ENCODE measurements around the gene RYR3.

Gene RYR3

DNA sequence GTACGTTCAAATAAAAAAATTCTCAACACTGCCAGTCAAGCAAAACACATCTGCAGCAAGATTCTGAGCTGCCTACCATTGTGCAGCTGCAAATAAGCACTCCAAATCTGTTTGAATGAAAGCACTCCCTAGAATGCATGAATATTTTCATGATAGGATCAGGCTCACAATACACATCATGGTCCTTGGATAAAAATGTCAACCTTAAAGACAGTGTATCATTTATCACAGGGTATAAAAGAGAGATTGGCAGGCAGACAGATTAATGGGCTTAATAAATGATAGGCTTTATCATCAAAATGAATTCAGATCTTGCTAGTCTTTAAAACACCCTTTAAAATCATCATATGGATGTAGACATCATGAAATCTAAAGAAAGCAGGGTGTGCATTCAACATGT, 9.2 kb downstream of the RYR3 start:
- no peak for DNase-seq (ENCODE audit: low read depth)

DNA sequence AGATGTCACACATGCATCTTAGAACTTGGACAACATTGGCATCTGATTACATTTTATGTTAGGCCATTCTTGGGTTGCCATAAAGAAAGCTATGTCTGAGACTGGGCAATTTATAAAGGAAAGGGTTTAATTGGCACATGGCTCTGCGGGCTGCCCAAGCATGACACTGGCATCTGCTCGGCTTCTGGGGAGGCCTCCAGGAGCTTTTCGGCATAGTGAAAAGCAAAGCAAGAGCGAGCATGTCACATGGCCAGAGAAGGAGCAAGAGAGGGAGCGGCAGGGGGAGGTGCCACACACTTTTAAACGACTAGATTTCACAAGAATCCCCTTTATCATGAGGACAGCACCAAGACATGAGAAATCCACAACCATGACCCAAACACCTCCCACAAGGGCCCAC, 11.3 kb downstream of the RYR3 start:
- no peak for DNase-seq (ENCODE audit: low read depth)

DNA sequence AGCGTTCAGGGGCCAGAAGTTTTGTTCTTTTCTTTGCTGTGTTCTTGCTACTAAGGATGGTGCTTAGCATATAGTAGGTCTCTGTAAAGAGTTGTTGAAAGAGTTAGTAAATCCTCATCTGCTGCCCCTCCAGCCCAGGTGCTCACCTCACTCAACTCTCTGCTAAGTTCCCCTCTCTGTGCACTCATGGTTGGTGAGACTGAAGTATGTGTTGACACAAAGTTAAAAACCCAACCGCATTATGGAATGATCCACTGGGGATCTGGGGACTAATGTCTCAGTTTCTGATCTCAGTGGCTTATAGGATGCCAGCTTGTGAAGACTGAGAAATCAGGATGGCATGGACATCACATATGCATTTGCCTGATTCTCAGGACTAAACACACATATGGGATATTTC, 13.8 kb downstream of the RYR3 start:
- DNase-seq (ENCODE audit: low read depth) = no peak

DNA sequence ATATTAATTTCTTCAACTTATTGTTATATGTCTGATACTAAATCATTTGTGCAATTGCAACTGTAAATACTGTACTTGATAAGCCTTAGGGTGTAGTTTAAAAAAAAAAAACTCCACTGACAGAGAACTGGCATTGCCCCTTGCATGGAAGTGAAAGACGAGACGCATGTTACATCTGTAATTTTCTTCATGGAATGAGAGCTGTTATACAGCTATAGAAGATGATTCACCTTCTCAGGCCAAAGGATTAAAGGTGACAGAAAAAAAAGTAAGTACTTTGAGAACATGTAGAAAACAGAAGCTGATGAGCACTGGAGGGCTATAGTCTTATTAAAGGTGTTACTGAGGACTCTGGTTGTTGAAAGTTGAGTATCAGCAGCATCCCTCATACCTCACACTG, 16.1 kb downstream of the RYR3 start:
- DNase-seq (ENCODE audit: low read depth) = no peak

DNA sequence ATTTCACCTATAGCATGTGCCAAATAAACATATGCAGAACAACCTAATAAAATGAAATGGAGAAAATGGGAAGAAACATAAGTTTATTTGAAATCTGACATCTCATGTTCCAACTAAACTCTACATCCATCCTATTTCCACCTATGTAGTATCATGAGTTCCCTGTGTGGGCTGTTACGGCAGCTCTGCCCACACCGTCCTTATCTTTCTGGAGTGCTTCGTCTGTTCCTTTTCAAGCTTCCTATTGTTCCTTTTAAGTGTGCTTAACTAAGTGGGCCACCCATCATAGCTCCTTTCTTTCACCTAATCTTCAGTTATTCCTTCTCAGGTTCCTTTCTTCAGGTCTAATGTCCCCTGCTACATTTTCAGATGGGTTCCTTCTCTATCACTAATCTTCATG, 17.3 kb downstream of the RYR3 start:
- no peak for DNase-seq (ENCODE audit: low read depth)

DNA sequence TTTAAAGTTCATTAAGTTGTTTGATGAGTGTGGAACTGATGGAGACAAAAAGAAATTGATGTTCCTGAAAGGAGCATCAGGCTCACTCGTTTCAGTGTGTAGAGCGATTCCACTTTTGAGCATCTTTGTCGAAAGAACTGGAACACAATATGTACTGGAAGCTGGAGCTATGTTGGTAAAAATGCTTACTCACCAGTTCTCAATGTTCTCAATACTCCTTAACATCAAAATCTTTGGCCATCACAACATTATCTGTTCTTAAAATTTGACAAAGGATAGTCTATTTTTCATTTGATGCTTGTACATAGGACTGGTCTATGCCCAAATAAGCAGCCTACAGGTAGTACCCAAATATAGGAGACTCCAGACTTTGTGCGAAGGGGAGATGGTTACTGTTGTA, 18.7 kb downstream of the RYR3 start:
- DNase-seq (ENCODE audit: low read depth) = no peak

DNA sequence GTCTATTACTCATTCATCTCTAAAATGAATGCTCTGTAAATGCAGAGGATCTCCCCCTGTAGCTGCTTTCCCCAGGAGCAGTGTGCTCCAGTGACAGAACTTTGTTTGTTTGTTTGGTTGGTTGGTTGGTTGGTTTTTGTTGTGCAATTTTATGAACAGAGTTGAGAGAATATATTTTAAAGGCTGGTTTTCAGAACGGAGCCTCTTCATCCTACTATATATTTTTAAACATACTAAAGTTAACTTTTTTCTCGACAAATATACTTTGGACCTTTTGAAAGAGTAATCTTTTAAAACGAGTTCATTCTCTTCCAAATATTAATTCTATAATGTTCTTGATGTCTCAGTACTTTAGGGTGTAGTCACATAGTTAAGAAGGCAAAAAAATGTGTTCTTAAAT, 20.2 kb downstream of the RYR3 start:
- DNase-seq (ENCODE audit: low read depth) = no peak

DNA sequence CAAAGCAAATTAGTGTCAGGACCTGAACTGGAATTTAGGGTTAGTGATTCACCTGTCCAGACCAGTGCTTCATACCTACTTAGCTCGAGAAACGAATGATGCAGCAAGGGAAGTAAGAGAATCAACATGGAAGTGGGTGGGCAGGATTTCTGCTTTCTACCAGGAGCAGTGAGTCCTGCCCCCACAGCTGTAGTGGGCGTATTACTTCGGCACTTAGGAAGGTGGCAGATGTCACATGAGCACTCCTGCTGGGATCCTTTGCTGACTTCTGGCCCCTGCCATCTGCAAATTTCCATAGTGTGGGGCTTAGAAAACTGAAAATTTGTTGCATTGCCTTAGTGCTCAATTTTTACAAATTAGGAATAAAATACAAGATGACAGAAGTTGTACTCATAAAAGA, 31.2 kb downstream of the RYR3 start:
- DNase-seq (ENCODE audit: low read depth) = no peak

DNA sequence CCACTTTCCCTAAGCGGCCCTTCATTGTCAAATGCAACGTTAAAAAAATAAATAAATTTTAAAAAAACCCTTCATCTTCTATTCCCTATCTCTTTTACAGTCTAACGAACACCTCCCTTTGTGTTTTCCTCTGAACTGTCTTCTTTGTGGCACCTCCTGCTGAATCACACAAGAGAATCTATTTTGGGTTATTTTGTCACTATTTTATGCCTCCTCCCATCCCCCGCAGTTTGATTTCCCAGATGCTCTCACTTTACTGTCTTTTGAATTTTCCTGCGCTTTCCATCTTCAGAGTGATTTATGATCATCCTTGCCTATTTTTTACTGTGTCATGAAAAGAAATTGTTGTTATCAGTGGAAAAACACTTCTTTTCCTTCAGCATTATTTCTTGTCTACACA, 32.5 kb downstream of the RYR3 start:
- DNase-seq (ENCODE audit: low read depth) = no peak

DNA sequence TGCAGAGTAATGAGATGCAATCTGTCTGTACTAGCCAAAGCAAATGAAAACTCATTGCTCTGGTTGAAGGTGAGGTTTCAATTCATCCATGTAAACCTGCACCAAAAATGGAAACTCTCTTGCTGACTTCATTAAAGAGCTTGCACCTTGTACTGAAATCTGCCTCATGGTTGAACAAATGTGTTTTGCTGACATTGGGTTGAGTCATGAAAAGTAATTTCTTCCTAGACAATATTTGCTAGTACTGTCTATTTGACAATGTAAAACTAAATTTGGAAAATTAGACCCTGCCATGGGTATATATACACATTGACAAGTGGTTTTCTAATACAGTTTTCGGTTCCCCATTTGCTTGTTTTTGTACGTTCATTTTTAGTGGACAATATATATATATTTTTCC, 33.3 kb downstream of the RYR3 start:
- DNase-seq (ENCODE audit: low read depth) = no peak

DNA sequence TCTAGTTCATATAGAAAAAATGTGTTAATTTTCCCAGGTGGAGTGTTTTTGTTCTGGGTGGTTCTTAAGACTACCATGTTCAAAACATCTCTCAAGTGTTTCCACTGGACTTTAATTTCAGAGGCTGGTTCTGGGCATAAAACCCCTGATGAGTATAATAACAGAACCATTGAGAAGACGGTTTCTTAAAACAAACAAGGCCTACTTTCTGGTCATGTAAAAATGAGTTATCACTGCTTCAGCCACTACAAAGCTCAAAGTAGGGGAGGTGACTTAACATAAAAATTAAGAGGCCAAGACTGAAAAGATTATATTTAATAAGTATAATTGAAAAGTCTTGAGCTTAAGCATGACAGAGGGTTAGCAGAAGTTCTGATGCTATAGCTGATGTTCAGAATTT, 33.8 kb downstream of the RYR3 start:
- DNase-seq (ENCODE audit: low read depth) = no peak

DNA sequence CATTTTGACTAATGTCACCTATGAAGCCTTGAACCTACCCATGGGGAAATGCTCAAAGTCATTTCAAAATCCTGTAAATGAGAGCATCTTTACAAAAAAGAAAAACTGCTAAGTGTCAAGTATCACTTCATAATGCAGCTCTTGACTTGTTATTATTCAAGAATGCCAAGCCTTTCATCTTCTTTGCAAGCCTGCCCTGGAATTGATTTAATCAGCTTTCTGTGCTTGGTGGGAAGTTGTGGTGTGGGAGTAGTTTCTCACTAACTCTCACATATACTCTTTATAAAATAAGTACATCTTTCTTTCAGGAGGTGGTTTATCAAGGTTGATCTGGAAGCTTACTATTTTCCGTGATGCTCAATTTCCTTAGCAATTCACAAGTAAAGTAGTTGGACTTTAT, 43.6 kb downstream of the RYR3 start:
- DNase-seq (ENCODE audit: low read depth) = no peak

DNA sequence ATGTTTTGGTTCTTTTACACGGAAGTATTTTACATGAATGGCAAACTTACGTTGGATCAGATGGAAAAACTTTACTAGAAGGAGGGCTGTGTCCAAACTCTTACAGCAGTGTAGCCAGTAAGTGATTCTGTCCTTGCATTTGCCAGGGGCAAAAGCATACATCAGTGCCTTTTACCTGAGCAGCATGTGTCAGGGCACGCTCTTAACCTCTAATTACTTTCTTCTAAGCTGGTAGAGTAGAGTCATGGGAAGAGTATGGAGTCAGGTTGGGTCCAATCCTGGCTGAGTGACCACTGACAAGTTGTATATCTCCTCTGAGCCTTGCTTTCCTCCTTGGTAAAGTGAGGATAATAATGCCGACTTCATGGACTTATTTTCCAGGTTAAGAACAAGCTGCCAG, 47.1 kb downstream of the RYR3 start:
- no peak for DNase-seq (ENCODE audit: low read depth)

DNA sequence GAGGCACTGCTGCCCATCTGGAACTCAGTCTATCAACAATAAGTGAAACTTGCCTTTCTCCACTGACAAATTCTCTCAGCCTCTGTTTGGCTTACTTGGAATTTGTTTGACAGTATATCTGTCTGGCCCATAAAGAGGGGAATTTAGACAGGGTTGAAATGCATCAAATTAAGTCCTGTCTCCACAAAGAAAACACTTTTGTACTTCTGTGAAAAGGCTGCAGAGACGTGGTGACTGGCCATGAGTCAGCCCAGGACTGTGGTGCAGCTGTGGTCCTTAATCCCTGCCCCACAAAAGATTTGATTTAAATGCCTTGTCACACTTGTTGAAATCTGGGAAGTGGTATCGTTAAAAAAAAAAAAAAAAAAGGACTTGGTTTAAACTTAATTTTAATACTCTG, 47.5 kb downstream of the RYR3 start:
- no peak for DNase-seq (ENCODE audit: low read depth)

DNA sequence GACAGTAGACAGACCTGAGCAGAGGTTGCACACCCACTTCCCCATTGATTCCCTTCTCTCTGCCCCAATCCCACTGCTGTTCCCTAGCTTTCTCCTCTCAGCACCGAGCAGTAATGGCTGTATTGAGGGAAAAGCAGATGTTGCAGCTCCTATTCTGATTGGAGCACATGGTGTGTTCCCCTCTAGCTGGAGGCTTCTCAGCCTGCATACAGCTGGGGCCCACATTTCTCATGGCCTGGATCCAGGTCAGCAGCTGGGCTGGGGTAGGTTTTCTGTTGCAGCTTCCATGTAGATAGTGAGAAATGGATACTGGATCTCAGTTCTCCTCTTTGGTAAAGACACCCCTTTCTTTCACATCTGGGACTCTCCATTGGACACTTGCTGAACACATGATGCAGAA, 50.1 kb downstream of the RYR3 start:
- no peak for DNase-seq (ENCODE audit: low read depth)

DNA sequence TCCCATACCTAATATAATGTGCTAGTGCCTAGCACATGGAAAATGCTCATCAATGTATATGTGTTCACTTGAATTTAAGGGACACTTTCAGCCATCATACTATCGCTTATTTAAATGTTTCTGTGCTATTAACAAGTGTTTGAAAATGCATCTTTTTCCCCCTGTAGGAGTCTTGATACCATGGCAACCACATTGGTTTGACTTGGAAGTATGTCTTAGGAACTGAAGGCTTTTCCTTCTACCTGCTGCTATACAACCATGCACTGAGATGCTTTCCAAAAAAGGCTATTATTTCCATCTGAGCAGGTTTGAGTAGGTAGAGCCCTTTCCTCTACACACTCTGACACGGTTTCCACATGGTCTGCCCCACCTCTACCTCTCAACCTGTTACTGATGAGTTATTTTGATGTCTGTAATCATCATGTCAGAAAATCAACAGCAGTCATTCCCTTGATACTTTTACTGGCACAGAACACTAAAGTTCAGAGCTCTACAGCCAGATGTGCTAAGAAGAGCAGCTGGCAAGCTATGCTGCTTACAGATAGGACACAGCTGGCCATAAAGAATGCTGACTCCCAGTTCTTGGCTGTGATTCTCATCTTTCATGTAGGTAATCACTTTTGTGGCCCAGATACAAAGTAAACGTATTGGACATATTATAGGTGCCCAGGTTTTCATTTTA, 59.3 kb downstream of the RYR3 start:
- DNase-seq (ENCODE audit: low read depth) = no peak

DNA sequence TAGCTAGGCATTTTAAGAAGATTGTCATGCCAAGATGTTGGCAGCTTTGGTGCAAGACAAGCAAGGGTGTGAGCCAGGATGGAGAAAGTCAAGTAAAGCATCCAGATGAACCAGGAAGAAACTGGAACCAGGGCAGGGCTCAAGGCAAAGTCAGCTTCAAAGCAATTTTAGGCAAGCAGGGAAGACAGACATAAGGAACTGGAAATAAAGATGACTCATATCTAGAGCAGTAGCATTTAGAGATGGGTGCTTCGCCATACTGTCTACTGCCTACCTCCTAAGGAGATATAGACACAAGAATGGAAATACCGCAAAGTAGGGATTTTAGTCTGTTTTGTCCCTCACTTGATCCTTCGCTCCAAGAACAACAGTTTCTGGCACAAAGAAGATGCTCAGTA, 59.9 kb downstream of the RYR3 start:
- no peak for DNase-seq (ENCODE audit: low read depth)

DNA sequence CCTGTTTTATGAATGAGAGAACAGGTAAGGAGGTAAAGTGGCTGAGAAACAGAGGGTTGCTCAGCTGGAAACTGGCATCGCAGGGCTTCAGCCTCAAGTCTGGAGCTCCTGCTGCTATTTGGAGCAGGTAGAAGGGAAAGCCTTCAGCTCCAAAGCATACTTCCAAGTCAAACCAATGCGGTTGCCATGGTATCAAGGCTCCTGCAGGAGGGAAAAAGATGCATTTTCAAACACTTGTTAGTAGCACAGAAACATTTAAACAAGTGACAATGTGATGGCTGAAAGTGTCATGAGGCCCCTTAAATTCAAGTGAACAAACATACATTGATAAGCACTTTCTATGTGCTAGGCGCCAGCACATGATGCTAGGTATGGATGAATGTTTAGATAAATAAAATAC, 60.4 kb downstream of the RYR3 start:
- DNase-seq (ENCODE audit: low read depth) = no peak

DNA sequence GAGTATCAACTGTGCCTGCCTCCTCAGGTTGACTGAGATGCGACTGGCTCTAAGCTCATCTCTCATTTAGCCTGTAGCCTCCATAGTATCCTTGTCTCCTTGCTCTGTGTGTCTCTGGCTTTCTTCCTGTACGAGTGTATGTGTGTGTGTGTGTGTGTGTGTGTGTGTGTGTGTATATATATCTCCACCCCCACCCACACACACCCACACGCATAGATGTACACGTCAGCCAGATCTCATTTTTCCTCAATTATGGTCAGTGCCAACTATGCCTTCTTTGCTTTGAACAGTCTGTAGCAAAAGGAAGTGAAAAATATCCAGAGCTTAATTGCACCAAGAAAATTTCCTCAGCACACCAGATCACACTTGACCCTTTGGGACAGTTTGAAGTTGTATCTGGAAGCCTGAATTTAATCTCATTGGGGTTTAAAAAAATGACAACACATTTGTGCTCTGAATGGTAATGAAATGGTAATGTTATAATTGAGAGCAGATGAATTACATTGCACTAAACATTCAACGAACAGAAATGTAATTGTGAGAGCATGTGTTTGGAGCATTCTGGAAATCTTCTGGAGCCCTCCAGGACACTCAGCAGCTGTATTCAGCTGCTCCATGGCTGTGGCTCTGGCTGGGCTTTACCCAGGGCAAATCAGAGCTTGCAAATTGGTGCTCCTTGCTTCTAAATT, 63.6 kb downstream of the RYR3 start:
- no peak for DNase-seq (ENCODE audit: low read depth)

DNA sequence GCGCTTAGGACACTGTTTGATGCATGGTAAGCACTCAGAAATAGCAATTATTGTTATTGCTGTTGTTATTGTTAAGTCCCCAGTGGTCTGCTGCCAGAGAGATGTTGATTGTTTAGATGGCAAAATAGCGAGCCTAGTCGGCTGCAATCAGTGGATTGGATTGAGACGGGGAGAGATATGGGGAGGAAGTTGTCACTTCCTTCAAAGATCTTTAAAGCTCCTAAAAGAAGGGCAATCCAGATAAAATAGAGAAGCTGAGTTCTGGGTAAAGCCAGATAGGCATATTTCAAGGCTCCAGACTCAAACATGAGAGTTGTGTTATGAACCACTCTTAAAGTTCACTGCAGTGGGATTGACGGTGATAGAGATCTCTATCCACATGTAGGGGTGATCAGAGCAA, 64.5 kb downstream of the RYR3 start:
- no peak for DNase-seq (ENCODE audit: low read depth)

DNA sequence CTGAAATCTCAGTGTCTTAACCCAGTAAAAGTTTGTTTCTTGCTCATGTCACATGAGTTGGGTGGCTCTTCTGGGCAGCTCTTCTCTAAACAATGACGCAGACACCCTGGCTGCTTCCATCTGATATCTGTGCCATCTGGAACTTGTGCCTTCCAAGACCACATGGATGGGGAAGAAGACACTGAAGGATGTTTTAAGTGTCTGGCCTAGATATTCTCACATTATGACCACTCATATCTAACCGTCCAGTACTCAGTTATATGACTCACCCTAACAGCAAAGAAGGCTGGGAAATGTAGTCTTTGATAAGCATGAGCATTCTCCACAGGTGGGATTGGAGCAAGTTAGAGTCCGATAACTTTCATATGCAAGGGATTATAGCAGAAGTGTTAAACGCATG, 66.4 kb downstream of the RYR3 start:
- no peak for DNase-seq (ENCODE audit: low read depth)

DNA sequence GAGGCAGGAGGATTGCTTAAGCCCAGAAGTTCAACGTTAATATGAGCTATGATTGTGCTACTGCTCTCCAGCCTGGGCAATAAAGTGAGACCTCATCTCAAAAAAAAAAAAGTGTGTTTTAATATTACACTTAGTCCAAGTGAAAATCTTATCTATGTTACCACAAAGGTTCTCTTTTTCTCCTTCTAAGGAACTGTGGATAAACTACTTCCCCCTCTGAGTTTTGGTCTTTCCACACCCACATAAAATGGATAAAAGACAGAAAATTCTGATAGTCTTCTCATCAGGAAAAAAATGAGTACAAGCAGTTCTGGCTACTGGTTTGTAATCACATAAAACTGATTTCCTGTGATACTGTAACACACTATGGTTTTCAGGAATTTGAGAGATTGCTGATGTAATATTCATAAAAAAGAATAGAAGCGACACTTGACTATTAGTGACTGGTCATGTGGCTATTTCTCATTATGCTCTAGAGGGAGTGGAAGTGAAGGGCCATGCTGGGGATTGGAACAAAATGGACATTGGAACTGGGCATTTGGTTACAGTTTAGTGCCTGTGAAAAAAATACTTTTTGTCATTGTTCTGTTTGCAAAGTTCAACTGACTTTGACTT, 68.2 kb downstream of the RYR3 start:
- DNase-seq (ENCODE audit: low read depth) = no peak

DNA sequence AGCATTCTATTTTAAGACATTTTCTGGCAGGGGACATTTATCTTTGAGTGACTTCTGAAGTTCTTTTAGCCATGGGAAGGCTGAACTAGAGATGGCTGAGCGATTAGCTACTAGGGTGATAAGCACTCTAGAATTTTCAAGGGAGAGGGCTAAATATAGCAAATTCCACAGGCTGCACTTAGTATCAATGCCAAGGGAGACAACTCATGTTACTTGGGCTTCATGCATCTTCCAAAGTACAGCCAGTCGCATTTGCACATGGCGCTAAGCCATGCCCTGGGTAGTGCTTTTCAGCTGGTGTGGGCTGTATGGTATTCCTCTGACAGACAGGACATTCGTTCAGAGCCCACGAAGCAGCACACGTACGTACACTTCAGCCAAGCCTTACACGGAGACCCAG, 69.6 kb downstream of the RYR3 start:
- no peak for DNase-seq (ENCODE audit: low read depth)

DNA sequence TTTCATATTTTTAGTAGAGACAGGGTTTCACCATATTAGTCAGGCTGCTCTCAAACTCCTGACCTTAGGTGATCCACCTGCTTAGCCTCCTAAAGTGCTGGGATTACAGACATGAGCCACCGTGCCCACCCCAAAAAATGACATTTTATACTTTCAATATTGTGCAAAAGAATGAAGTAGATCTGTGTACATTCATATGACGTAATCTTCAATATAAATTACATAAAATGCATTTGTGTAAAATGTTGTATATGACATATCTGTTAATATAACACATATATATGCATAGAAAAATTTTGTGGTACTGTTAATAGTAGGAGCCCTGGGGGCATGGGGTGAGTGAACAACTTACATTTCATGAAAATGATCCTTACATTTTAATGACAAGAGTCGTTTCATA, 71.7 kb downstream of the RYR3 start:
- no peak for DNase-seq (ENCODE audit: low read depth)
